Measurements from ENCODE around the gene ADGRG1.

The ADGRG1 gene

DNA sequence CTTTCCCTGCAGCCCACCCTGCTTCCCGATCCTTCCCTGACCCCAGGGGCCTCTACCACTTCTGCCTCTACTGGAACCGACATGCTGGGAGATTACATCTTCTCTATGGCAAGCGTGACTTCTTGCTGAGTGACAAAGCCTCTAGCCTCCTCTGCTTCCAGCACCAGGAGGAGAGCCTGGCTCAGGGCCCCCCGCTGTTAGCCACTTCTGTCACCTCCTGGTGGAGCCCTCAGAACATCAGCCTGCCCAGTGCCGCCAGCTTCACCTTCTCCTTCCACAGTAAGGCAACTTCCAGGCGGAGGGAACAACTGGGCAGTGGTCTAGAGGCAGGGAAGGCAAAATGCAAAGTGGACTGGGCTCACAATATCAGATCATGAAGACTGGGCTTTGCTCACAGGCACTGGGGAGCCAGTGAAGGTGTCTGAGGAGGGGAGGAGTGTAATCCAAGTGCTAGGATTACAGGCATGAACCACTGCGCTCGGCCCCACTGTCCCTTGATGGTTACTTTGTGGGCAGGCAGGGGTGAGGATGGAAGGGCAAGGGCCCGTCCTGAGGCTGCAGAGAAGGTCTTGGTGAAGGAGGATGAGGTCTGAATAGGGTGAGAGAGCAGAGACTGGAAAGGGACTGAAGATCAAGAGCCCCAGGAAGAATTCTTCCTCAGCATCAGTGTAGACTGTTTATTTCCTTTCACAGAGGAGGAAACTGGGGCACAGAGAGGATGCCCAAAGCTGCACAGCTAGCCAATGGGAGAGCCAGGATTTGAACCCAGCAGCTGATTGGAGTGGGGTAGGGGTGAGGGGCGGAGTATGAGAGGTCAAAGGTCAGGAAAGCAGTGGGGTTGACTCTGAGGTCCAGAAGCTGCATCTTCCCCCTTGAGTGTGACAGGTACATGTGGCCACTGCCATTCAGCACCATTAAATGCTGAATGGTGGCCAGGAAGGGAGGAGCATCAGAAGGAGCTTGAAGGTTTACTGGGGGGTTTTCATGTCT lies 23.2 kb downstream of the ADGRG1 start:
- no peak overlapping the region for H3K4me3 ChIP-seq (ENCODE audit: low read depth, low read length)
- no peak for DNase-seq (ENCODE audit: low read depth)
- TF ChIP-seq, protein P1, sequence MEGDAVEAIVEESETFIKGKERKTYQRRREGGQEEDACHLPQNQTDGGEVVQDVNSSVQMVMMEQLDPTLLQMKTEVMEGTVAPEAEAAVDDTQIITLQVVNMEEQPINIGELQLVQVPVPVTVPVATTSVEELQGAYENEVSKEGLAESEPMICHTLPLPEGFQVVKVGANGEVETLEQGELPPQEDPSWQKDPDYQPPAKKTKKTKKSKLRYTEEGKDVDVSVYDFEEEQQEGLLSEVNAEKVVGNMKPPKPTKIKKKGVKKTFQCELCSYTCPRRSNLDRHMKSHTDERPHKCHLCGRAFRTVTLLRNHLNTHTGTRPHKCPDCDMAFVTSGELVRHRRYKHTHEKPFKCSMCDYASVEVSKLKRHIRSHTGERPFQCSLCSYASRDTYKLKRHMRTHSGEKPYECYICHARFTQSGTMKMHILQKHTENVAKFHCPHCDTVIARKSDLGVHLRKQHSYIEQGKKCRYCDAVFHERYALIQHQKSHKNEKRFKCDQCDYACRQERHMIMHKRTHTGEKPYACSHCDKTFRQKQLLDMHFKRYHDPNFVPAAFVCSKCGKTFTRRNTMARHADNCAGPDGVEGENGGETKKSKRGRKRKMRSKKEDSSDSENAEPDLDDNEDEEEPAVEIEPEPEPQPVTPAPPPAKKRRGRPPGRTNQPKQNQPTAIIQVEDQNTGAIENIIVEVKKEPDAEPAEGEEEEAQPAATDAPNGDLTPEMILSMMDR (IDR thresholded peaks at IDR 0.05; ENCODE audit: control insufficient read depth, extremely low read depth, insufficient read depth) = no peak

DNA sequence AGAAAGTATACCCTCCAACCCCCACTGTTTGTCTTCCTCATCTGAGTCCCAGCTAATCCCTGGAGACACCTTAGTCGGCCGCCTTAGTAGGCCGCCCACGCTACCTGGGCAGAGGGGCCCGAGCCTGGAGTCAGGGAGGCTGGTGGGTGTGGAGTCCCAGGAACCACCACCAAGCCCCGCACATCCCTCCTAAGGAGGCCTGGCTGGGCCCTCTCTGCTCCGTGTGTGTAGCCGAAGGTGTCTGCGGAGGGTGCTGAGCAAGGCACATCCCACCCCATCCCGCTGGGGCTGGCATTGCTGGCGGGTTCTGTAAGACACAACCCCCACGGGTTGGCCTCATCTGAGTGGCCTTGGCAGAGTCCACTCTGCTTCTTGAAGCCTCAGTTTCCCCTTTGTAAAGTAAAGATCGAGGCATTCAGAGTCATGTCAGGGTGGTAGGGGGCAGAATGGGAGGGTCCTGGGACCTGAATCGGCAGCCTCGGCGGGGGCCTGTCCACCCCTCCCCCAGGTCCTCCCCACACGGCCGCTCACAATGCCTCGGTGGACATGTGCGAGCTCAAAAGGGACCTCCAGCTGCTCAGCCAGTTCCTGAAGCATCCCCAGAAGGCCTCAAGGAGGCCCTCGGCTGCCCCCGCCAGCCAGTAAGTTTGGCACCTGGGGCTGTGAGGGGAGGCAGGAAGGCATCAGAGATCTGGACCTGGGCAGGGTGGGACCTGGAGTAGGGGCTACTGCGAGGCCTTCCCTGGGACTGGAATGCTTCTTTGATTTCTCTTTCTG lies 24.5 kb downstream of the ADGRG1 start:
- TF ChIP-seq, protein P1 (IDR thresholded peaks at IDR 0.05; ENCODE audit: control insufficient read depth, extremely low read depth, insufficient read depth) = no peak

DNA sequence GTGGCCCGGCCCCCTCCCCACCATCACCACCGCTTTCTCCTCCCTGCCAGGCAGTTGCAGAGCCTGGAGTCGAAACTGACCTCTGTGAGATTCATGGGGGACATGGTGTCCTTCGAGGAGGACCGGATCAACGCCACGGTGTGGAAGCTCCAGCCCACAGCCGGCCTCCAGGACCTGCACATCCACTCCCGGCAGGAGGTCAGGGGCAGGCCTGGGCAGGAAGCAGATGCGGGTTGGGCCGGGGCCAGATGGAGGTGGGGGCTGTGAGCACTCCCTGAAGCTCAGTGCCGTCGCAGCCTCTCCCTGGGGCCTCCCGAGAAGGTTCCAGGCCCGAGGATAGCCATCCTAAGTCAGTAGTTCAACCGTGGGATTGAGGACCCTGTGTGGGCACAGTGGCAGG lies 25.5 kb downstream of the ADGRG1 start:
- DNase-seq (ENCODE audit: low read depth) = no peak
- TF ChIP-seq, protein P1 (IDR thresholded peaks at IDR 0.05; ENCODE audit: control insufficient read depth, extremely low read depth, insufficient read depth) = no peak
- H3K4me3 ChIP-seq (ENCODE audit: low read depth, low read length) = no peak overlapping the region

More for the DNA sequence above, 24.5 kb downstream of the ADGRG1 start:
- no peak for DNase-seq (ENCODE audit: low read depth)
- H3K4me3 ChIP-seq (ENCODE audit: low read depth, low read length) = no peak overlapping the region

DNA sequence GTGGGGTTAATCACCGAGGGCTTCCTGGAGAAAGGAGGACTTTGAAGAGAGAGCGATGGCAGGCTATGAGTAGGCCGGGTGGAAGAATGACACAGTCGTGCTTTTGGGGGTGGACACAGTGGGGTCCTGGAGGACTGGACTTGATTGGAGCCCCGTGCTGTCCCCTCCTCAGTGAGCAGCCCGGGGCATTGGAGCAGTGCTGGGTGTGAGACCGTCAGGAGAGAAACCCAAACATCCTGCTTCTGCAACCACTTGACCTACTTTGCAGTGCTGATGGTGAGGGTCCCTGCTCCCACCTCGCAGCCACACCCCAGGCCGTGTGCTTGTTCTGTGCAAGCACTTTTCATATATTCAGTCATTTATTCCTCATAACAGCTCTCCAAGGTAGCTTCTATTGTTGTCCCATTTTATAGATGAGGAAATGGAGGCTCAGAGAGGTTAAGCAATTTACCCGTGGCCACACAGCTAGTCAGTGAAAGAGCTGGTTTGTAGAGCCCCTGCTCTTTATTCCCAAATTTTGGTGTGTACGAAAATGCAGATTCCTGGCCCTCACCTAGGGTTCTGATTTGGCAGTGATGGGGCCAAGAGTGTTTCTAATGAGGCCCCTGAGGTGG lies 28.0 kb downstream of the ADGRG1 start:
- TF ChIP-seq, protein P1 (IDR thresholded peaks at IDR 0.05; ENCODE audit: control insufficient read depth, extremely low read depth, insufficient read depth) = no peak
- no peak overlapping the region for H3K4me3 ChIP-seq (ENCODE audit: low read depth, low read length)
- no peak for DNase-seq (ENCODE audit: low read depth)

DNA sequence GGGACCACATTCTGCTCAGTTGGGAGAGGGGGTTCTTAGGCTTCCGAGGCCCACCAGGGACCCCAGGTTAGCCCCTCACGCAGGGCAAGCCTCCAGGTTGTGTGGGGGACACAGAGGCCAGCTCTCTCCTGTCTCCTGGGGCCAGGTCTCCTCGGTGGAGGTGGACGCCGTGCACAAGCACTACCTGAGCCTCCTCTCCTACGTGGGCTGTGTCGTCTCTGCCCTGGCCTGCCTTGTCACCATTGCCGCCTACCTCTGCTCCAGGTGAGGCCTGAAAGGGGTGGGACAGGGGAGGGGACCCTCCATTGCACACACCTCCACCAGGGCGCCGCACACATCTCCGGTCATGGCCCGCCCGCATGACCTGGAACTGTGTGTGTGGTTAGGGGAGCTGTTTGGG lies 28.8 kb downstream of the ADGRG1 start:
- TF ChIP-seq, protein P1 (IDR thresholded peaks at IDR 0.05; ENCODE audit: control insufficient read depth, extremely low read depth, insufficient read depth) = no peak
- no peak for DNase-seq (ENCODE audit: low read depth)
- no peak overlapping the region for H3K4me3 ChIP-seq (ENCODE audit: low read depth, low read length)

DNA sequence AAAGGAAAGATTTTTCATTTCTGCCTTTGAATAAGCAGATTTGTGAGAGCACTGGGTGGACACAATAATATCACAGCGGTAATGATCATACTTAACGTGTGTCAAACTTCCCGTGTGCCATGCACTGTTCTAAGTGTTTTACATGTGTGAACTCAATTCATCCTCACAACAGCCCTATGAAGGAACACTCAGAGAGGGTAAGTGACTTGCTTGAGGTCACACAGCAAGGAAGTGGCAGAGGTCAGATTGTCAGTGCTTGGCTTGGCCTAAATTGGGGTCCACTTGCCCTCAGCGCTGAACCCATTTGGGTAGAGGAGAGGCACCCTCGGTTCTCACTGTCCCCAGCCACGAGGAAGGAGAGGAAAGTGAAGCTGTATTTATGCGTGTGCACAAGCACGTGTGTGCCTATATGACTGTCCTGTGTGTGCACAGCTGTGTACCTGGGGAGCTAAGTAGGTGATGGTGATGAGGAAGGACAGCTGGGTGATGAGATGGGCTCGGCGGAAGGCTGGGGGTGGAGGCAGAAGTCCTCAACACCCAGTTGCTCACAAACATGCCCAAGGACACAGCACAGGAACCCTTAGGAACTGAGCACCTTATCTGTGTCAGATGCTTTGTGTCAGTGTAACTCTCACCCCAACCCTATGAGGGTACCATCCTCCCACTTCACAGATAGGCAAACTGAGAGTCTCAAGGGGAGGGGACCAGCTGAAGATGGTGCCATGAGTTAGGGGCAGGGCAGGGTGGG lies 29.9 kb downstream of the ADGRG1 start:
- TF ChIP-seq, protein P1 (IDR thresholded peaks at IDR 0.05; ENCODE audit: control insufficient read depth, extremely low read depth, insufficient read depth) = no peak
- no peak overlapping the region for H3K4me3 ChIP-seq (ENCODE audit: low read depth, low read length)
- DNase-seq (ENCODE audit: low read depth) = no peak

All from LNCaP clone FGC (cell line).